OCI-LY3 (cell line): ENCODE measurements around the gene PASD1.
"Not testable (repeated sequence)": the region's sequence is repeated elsewhere in the genome, so short reads cannot be mapped to it uniquely, and the experiment has no call there.

Source experiments
- CTCF ChIP-seq: fragments of 200-600, 300-600 bp; sonication (generic); IDR thresholded peaks from 2 replicates; pipeline ENCODE4 v1.5.1; 2014; ENCODE audit warnings: antibody characterized with exemption, low read length, low read depth
- EZH2phosphoT487 ChIP-seq: fragments of 200-600 bp; shearing (Covaris generic); IDR thresholded peaks from 2 replicates; pipeline ENCODE4 v1.6.1; 2018; ENCODE audit warnings: antibody characterized with exemption, mixed run types, low read depth

GRCh38 chrX:151593384-151593783, 29.9 kb downstream of the PASD1 start:
- not testable (repeated sequence) for TF ChIP-seq CTCF, EZH2phosphoT487
